GM20000 (cell line): ENCODE measurements around the gene REC114.
"Not testable (repeated sequence)": the region's sequence is repeated elsewhere in the genome, so short reads cannot be mapped to it uniquely, and the experiment has no call there.

ENCODE experiments used
- DNase-seq: peaks from one replicate; pipeline ENCODE4 v3.0.0; 2012; ENCODE audit warnings: low spot score
- TF ChIP-seq, protein P1 (sequence below): IDR thresholded peaks from 2 replicates; pipeline ENCODE4 v1.5.1; 2012; ENCODE audit warnings: mild to moderate bottlenecking, control low read depth; ENCODE audit errors: extremely low read depth, missing control alignments

Gene REC114

DNA sequence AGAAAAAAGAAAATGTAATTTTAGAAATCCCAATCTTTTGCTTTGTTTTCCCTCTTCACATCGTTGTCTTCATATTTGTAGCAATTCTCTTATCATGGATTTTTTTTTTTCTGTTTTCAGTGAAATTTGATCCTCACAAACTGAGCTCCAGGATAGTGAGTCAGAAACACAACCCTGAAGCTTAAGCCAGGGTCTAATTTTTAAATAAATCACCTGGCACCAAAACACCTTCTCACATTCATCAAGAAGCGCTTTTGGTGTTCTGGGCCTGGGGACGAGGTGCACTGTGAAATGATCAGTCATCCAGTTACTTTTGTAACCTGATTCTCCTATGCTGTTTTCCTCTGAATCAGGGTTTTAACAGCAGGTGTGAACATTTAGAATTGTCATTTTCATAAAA lies 87.7 kb downstream of the REC114 start:
- DNase-seq = no peak
- TF ChIP-seq, protein P1, sequence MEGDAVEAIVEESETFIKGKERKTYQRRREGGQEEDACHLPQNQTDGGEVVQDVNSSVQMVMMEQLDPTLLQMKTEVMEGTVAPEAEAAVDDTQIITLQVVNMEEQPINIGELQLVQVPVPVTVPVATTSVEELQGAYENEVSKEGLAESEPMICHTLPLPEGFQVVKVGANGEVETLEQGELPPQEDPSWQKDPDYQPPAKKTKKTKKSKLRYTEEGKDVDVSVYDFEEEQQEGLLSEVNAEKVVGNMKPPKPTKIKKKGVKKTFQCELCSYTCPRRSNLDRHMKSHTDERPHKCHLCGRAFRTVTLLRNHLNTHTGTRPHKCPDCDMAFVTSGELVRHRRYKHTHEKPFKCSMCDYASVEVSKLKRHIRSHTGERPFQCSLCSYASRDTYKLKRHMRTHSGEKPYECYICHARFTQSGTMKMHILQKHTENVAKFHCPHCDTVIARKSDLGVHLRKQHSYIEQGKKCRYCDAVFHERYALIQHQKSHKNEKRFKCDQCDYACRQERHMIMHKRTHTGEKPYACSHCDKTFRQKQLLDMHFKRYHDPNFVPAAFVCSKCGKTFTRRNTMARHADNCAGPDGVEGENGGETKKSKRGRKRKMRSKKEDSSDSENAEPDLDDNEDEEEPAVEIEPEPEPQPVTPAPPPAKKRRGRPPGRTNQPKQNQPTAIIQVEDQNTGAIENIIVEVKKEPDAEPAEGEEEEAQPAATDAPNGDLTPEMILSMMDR = no peak

DNA sequence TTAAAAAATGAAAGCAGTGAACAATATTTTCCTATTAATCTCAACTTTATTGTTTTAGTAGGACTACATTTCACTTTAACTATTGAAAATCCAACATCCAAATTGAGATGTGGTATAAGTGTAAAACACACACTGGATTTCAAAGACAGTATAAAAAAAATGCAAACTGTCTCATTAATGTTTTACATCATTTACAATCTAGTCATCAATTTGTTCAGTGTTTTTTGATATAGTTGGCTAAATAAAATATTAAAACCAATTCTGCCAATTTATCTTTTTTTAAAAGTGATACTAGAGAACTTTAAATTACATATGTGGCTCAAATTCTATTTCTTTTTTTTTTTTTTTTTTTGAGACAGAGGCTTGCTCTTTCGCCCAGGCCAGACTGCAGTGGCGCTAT lies 95.2 kb downstream of the REC114 start:
- no peak for DNase-seq
- TF ChIP-seq, protein P1 = no peak

DNA sequence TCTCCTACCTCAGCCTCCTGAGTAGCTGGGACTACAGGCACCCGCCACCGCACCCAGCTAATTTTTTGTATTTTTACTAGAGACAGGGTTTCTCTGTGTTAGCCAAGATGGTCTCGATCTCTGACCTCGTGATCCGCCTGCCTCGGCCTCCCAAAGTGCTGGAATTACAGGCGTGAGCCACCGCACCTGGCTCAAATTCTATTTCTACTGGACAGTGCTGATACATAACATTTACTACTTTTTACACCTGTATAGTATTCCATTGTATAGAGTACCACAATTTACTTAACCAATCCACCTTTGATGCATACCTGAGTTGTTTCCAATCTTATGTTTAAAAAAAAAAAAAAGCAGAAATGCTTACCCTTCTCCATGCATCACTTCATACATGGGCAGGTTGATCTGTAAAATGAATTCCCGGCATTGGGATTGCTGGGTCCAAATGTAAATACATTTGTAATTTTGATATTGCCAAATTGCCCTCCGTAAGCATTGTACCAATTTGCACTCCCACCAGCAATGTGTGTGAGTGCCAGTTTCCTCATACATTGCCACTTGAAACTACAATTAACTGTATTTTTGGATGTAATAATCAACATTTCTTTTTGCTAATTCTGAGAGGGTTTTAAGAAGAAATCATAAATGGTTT lies 95.7 kb downstream of the REC114 start:
- TF ChIP-seq, protein P1 = no peak
- no peak for DNase-seq

DNA sequence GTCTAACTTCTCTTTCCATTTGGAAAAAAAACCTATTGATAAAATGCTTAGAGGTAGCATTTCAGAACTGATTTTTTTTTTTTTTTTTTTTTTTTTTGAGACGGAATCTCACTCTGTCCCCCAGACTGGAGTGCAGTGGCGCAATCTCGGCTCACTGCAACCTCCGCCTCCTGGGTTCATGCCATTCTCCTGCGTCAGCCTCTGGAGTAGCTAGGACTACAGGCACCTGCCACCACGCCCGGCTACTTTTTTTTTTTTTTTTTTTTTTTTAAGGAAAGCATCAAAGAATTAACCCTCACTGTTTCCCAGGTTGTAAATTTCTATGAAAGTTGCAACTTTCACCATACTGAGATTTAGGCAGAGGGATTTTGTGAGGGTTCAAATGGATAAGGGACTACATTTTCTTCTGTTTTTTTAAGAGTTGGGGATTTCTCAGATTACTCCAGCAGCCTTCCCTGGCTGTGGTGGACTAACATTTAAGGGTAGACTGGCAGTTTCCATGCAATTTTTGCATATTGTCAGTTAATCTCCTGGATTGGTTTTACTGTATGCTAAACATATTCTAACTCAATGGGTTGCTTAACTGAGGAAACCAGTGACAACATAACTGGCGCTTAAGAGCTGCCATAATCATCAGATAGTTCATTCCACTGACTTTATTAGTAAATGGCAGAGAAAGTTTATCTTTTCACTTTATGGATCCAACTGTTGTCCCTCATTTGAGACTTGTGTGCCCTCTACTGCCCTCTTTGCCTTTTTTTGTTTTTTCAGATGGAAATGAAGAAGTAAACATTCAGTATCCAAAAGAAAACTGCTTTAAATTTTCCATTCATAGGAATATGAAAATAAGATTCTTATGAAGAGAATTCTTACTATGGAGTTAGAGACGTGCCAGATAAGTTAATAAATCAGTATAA lies 96.5 kb downstream of the REC114 start:
- TF ChIP-seq, protein P1 = no peak
- no peak for DNase-seq

DNA sequence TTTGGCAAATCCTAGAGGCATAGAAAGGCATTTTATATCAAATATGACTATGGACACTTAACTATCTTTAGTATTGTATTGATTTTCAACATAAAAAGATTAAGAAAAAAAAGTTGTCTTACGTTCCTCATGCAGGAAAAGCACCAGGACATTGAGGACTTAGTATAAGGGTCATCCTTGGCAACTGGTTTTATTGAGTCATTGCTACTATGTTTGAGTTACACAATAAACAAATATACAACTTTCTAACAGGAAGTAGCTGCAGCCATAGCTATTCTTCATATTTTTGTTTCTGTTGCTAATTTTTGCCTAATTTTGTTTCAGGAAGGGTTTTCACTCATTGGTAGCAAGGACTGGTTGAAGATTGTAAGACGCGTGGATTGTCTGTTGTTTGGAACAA lies 97.2 kb downstream of the REC114 start:
- DNase-seq = no peak
- TF ChIP-seq, protein P1 = no peak

DNA sequence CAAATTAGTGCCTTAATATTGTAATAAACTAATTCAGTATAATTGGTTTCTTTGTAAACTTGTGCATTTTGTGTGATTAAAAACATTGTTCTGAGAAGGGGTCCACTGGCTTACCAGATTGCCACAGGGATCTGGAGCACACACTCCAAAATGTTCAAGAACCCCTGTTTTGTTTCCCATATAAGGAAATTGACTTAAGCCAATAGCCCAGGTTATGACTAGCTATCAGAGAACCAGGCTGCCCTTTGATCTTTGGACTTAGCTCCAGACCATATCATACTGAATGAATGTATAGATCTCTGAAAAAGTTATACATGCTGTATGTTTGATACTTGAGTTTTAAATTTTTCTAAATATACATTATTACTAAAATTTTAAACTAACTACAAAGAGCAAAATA lies 98.5 kb downstream of the REC114 start:
- TF ChIP-seq, protein P1 = no peak

DNA sequence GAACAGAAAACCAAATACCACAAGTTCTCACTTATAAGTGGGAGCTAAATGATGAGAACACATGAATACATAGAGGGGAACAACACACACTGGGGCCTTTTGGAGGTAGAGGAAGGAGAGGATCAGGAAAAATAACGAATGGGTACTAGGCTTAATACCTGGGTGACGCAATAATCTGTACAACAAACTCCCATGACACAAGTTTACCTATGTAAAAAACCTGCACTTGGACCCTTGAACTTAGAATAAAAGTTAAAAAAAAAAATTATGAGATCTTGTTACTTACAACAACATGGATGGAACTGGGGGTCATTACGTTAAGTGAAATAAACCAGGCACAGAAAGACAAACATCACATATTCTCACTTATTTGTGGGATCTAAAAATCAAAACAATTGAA lies 106.0 kb downstream of the REC114 start:
- DNase-seq = not testable (repeated sequence)

More for the DNA sequence above, 98.5 kb downstream of the REC114 start:
- no peak for DNase-seq
